Endodermal cell (in vitro differentiated cells): ENCODE results near the gene HDDC3. TPM values are rescaled to one million over a fixed set of nuclear protein-coding genes. Genes with fewer than 3 reads are reported as not detected.
A peak's percentile ranks its signal among the peaks of the same experiment; 100 is the strongest.

ENCODE experiments used
- DNase-seq: peaks from one replicate; pipeline ENCODE4 v3.0.0-alpha.2; 2017
- H3K27ac ChIP-seq: 2 replicates; pipeline ENCODE4 v1.5.1; 2013; ENCODE audit warnings: mild to moderate bottlenecking, low read depth, low read length, moderate library complexity
- H3K27me3 ChIP-seq: 2 replicates; pipeline ENCODE4 v1.6.1; 2013; ENCODE audit warnings: mild to moderate bottlenecking, low read length, moderate library complexity; ENCODE audit not compliant: insufficient read depth, control insufficient read depth, poor library complexity, severe bottlenecking
- H3K36me3 ChIP-seq: 2 replicates; pipeline ENCODE4 v1.7.0; 2013; ENCODE audit warnings: mild to moderate bottlenecking, low read length, moderate library complexity; ENCODE audit not compliant: control insufficient read depth, insufficient read depth
- H3K4me1 ChIP-seq: one replicate; pipeline ENCODE4 v1.7.0; 2013; ENCODE audit warnings: low read length; ENCODE audit not compliant: control insufficient read depth, insufficient read depth
- H3K4me3 ChIP-seq: 2 replicates; pipeline ENCODE4 v1.5.1; 2013; ENCODE audit warnings: mild to moderate bottlenecking, low read length, moderate library complexity
- H3K9ac ChIP-seq: 2 replicates; pipeline ENCODE4 v1.6.1; 2013; ENCODE audit warnings: mild to moderate bottlenecking, low read length, moderate library complexity; ENCODE audit not compliant: poor library complexity, severe bottlenecking; ENCODE audit errors: extremely low read depth
- H3K9me3 ChIP-seq: 2 replicates; pipeline ENCODE4 v1.6.1; 2013; ENCODE audit warnings: mild to moderate bottlenecking, low read length, moderate library complexity; ENCODE audit not compliant: control insufficient read depth
- H3K27ac Mint-ChIP-seq: 2 replicates; pipeline ENCODE4 v1.8.0; 2020; ENCODE audit warnings: mixed read lengths
- H3K27me3 Mint-ChIP-seq: 2 replicates; pipeline ENCODE4 v1.8.0; 2021; ENCODE audit warnings: mild to moderate bottlenecking, mixed read lengths; ENCODE audit not compliant: insufficient read depth
- H3K36me3 Mint-ChIP-seq: 2 replicates; pipeline ENCODE4 v1.8.0; 2020; ENCODE audit warnings: low read depth, mixed read lengths
- H3K4me1 Mint-ChIP-seq: 2 replicates; pipeline ENCODE4 v1.8.0; 2020; ENCODE audit warnings: mixed read lengths
- H3K4me3 Mint-ChIP-seq: 2 replicates; pipeline ENCODE4 v1.8.0; 2020; ENCODE audit warnings: mild to moderate bottlenecking, moderate library complexity, mixed read lengths
- H3K9me3 Mint-ChIP-seq: 2 replicates; pipeline ENCODE4 v1.8.0; 2020; ENCODE audit warnings: mild to moderate bottlenecking, mixed read lengths
- WGBS, 2 experiments: methylation state at CpG; one replicate each; pipeline versions ENCODE4 v1.1.5 to v1.1.7; 2013; ENCODE audit warnings: missing lambda C conversion rate in 2 of 2, mixed read lengths in 1 of 2; ENCODE audit not compliant: insufficient coverage in 1 of 2, insufficient read length in 1 of 2; 5-methylcytosine and 5-hydroxymethylcytosine counted together
- total RNA-seq, 2 donors: library from RNA; stranded (reverse); fragmentation: NEBNext Ultra II Directional in 1 of 2; extraction: Animal tissue kit (Norgen Biotek cat#: 25700) in 1 of 2; gene quantifications; 2 replicates in 1 of 2; 3 replicates in 1 of 2; pipeline ENCODE4 v1.2.1, GENCODE V29; 2021
- TF ChIP-seq, protein P1 (sequence below): fragments of 200-600 bp; sonication (generic); conservative IDR thresholded peaks from 2 replicates; pipeline ENCODE4 v1.5.0; 2021; ENCODE audit warnings: antibody characterized with exemption, mild to moderate bottlenecking

Gene HDDC3
- total RNA-seq, 2 donors from 2014 or later, result 15.3 to 21.5 TPM

DNA sequence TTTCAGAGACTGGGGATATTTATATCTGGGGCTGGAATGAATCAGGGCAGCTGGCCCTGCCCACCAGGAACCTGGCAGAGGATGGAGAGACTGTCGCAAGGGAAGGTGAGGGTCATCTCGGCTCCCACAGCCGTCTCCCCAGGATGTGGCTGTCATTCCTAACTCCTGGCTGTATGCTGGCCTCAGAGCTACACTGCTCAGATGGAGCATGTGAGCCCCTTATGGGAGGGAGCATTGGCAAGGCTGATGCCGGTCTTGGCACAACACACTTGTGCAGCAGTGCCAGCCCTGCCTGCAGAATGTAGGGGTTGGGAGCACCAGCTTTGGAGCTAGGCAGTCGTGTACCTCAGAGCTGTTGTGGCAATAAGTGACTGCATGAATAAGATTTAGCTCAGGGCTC lies 27.5 kb upstream of the HDDC3 start:
- Histone ChIP-seq H3K27ac (no peak overlapping the region), H3K4me3 (no peak overlapping the region), H3K36me3 (peaks cover 43% of the 10 kb centered on the region), H3K9ac (no peak overlapping the region), H3K4me1 (no peaks in the 10 kb centered on the region), H3K9me3 (no peaks in the 10 kb centered on the region), H3K27me3 (no peaks in the 10 kb centered on the region)
- H3K4me1 Mint-ChIP-seq, result peaks cover 10% of the 10 kb centered on the region
- no peaks in the 10 kb centered on the region for H3K27me3 Mint-ChIP-seq
- no peak overlapping the region for H3K4me3 Mint-ChIP-seq
- H3K27ac Mint-ChIP-seq, result no peak overlapping the region
- TF ChIP-seq, protein P1, sequence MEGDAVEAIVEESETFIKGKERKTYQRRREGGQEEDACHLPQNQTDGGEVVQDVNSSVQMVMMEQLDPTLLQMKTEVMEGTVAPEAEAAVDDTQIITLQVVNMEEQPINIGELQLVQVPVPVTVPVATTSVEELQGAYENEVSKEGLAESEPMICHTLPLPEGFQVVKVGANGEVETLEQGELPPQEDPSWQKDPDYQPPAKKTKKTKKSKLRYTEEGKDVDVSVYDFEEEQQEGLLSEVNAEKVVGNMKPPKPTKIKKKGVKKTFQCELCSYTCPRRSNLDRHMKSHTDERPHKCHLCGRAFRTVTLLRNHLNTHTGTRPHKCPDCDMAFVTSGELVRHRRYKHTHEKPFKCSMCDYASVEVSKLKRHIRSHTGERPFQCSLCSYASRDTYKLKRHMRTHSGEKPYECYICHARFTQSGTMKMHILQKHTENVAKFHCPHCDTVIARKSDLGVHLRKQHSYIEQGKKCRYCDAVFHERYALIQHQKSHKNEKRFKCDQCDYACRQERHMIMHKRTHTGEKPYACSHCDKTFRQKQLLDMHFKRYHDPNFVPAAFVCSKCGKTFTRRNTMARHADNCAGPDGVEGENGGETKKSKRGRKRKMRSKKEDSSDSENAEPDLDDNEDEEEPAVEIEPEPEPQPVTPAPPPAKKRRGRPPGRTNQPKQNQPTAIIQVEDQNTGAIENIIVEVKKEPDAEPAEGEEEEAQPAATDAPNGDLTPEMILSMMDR, result no peak
- H3K36me3 Mint-ChIP-seq, result peaks cover 40% of the 10 kb centered on the region
- WGBS, 2 experiments, result 92 to 94% methylated on average over 4 to 5 of the region's 5 CpGs
- no peaks in the 10 kb centered on the region for H3K9me3 Mint-ChIP-seq
- no peak for DNase-seq

DNA sequence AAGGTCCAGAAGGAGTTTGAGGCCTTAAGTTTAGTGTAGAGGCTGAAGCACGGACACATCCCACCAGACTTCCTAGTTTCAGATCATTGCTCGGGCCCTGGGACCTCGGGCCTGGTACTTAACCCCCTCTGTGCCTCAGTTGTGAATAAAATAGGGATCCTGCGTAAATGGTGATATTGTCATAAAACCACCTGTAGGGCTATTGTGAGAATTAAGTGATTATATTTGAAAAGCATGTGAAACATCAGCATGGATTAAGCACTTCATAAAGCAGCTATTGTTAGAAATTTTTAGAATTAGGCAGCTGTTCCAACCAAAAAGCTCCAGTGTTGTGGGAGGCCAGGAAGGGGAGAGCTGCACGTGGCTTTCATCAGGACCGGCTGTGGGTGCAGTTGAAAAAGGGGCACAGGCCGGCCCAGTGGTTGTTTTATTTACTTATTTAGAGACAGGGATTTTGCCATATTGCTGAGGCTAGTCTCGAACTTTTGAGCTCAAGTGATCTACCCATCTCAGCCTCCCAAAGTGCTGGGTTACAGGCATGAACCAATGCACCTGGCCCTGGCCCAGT lies 26.8 kb upstream of the HDDC3 start:
- H3K4me3 ChIP-seq, result no peak overlapping the region
- no peak overlapping the region for H3K27ac ChIP-seq
- H3K27me3 ChIP-seq, result no peaks in the 10 kb centered on the region
- 91 to 100% methylated on average over 5 to 8 of the region's 8 CpGs for WGBS, 2 experiments
- H3K27ac Mint-ChIP-seq, result no peak overlapping the region
- peaks cover 38% of the 10 kb centered on the region for H3K36me3 ChIP-seq
- no peak for DNase-seq
- no peaks in the 10 kb centered on the region for H3K4me1 ChIP-seq
- H3K4me1 Mint-ChIP-seq, result peaks cover 10% of the 10 kb centered on the region
- no peaks in the 10 kb centered on the region for H3K9me3 ChIP-seq
- H3K4me3 Mint-ChIP-seq, result no peak overlapping the region
- no peaks in the 10 kb centered on the region for H3K27me3 Mint-ChIP-seq
- no peak overlapping the region for H3K9ac ChIP-seq
- H3K36me3 Mint-ChIP-seq, result peaks cover 37% of the 10 kb centered on the region
- TF ChIP-seq, protein P1, result no peak
- H3K9me3 Mint-ChIP-seq, result no peaks in the 10 kb centered on the region

DNA sequence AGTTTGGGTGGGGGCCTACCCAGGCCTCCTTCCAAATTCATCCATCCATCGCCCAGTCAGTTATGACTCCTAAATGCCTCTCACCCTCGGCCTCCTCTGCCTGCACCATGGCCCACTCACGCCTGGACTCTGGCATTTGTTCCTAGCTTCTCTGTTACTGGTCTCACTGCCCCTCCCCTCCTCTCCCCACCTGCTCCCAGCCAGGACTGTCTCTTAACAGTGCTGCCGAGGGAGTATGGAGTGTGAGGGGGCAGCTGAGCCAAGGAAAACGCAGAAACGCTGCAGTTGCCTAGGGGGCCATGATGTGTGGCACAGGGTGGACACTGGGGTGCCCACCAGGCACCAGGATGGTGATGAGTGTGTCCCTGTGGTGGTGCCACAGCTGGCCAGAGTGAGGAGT lies 25.4 kb upstream of the HDDC3 start:
- 89 to 100% methylated on average over 2 to 6 of the region's 6 CpGs for WGBS, 2 experiments
- H3K36me3 Mint-ChIP-seq, result peaks cover 38% of the 10 kb centered on the region
- peaks cover 10% of the 10 kb centered on the region for H3K4me1 Mint-ChIP-seq
- TF ChIP-seq, protein P1, result no peak
- H3K9me3 Mint-ChIP-seq, result no peaks in the 10 kb centered on the region
- Histone ChIP-seq H3K4me1 (no peaks in the 10 kb centered on the region), H3K36me3 (peaks cover 35% of the 10 kb centered on the region), H3K4me3 (no peak overlapping the region), H3K9ac (no peak overlapping the region), H3K9me3 (no peaks in the 10 kb centered on the region), H3K27ac (no peak overlapping the region), H3K27me3 (no peaks in the 10 kb centered on the region)
- H3K4me3 Mint-ChIP-seq, result peak overlapping the region; percentile 75
- peak; percentile 62 for DNase-seq
- peak overlapping the region; percentile 87 for H3K27ac Mint-ChIP-seq
- H3K27me3 Mint-ChIP-seq, result no peaks in the 10 kb centered on the region
